Sigmoid colon (tissue), 4 donors: ENCODE data around the gene CCIN.

Experiments used
- CTCF ChIP-seq, 4 experiments: fragments of 450-650 bp in 3 of 4; fragments of 200-600 bp in 1 of 4; IDR thresholded peaks; one replicate each; pipeline ENCODE4 v1.5.1; 2016 to 2019; ENCODE audit warnings: antibody characterized with exemption in 4 of 4, mild to moderate bottlenecking in 3 of 4, moderate library complexity in 2 of 4
- EP300 ChIP-seq, 4 donors: sonication (generic); formaldehyde crosslinking; IDR thresholded peaks; one replicate each; pipeline ENCODE4 v1.6.1; 2017; ENCODE audit warnings: antibody characterized with exemption in 4 of 4

GRCh38 chr9:36125062-36125855 lies 43.9 kb upstream of the CCIN start:
- TF ChIP-seq CTCF (IDR thresholded peaks at IDR 0.05) (no peak), EP300 (IDR thresholded peaks at IDR 0.05) (no peak)
